Colonic mucosa (tissue), 4 donors: ENCODE measurements around the gene TMEM95. TPM values are rescaled to one million over a fixed set of nuclear protein-coding genes. Genes with fewer than 3 reads are reported as not detected.
A peak's percentile ranks its signal among the peaks of the same experiment; 100 is the strongest.
"Not testable (repeated sequence)": the region's sequence is repeated elsewhere in the genome, so short reads cannot be mapped to it uniquely, and the experiment has no call there.

Source experiments
- DNase-seq: peaks from one replicate; pipeline ENCODE4 v3.0.0-alpha.2; 2020
- H3K27ac ChIP-seq: fragments of 200-600 bp; one replicate; pipeline ENCODE4 v1.8.0; 2021
- H3K27me3 ChIP-seq: fragments of 200-600 bp; one replicate; pipeline ENCODE4 v1.8.0; 2021
- H3K36me3 ChIP-seq: fragments of 200-600 bp; one replicate; pipeline ENCODE4 v1.8.0; 2021
- H3K4me1 ChIP-seq: fragments of 200-600 bp; one replicate; pipeline ENCODE4 v1.8.0; 2021; ENCODE audit warnings: mild to moderate bottlenecking
- H3K4me3 ChIP-seq: fragments of 200-600 bp; one replicate; pipeline ENCODE4 v1.8.0; 2021
- H3K9ac ChIP-seq, 2 donors: one replicate each; pipeline ENCODE4 v1.7.0; 2013; ENCODE audit warnings: control low read depth in 2 of 2, low read depth in 2 of 2, low read length in 2 of 2
- H3K9me3 ChIP-seq: fragments of 200-600 bp; one replicate; pipeline ENCODE4 v1.8.0; 2021
- CTCF ChIP-seq: fragments of 200-600 bp; IDR thresholded peaks from one replicate; pipeline ENCODE4 v1.8.0; 2022; ENCODE audit warnings: antibody characterized with exemption, mild to moderate bottlenecking
- intact Hi-C: fragments of 100-400 bp; cut with DNase I; formaldehyde crosslinking; loops from one replicate; pipeline ENCODE4 v1.14.1; 2022
- total RNA-seq, 2 donors: library from RNA; stranded (reverse); fragmentation: NEBNext Ultra II Directional in 1 of 2; extraction: Animal tissue kit (Norgen Biotek cat#: 25700) in 1 of 2; gene quantifications; one replicate each; pipeline ENCODE4 v1.2.1, GENCODE V29; 2021
- donor health status: healthy.
- donor health status: DM: no; HTN: no; CAD: no.
- donor health status: DM: no; HTN: no; CAD: no.

The TMEM95 gene
- total RNA-seq, 2 donors from 2014 or later: not detected

GRCh38 chr17:7329997-7330637 is 24.8 kb upstream of the TMEM95 start:
- TF ChIP-seq CTCF: no peak
- Histone ChIP-seq H3K27ac (peak overlapping the region; percentile 78), H3K27me3 (no peaks in the 10 kb centered on the region), H3K36me3 (no peaks in the 10 kb centered on the region), H3K4me3 (peak overlapping the region; percentile 94), H3K9ac (peak overlapping the region; percentile 70 to 96), H3K9me3 (no peaks in the 10 kb centered on the region), H3K4me1 (peaks cover 10% of the 10 kb centered on the region)
- peak; percentile 85 for DNase-seq
- intact Hi-C loops: no loop called here

GRCh38 chr17:7330638-7331015 is 24.3 kb upstream of the TMEM95 start:
- no peak for TF ChIP-seq CTCF
- no peaks in the 10 kb centered on the region for H3K9me3 ChIP-seq
- DNase-seq: no peak
- intact Hi-C loops: no loop called here
- H3K27me3 ChIP-seq: no peaks in the 10 kb centered on the region
- peak overlapping the region; percentile 94 for H3K4me3 ChIP-seq
- H3K27ac ChIP-seq: no peak overlapping the region
- peaks cover 10% of the 10 kb centered on the region for H3K4me1 ChIP-seq
- no peaks in the 10 kb centered on the region for H3K36me3 ChIP-seq
- peak overlapping the region; percentile 26 to 70 for H3K9ac ChIP-seq

GRCh38 chr17:7332111-7332510 is 22.8 kb upstream of the TMEM95 start:
- no peak for DNase-seq
- H3K36me3 ChIP-seq: no peaks in the 10 kb centered on the region
- no peaks in the 10 kb centered on the region for H3K27me3 ChIP-seq
- intact Hi-C loops: no loop called here
- H3K9me3 ChIP-seq: no peaks in the 10 kb centered on the region
- peaks cover 10% of the 10 kb centered on the region for H3K4me1 ChIP-seq
- TF ChIP-seq CTCF: no peak
- no peak overlapping the region for H3K9ac ChIP-seq
- no peak overlapping the region for H3K4me3 ChIP-seq
- no peak overlapping the region for H3K27ac ChIP-seq

- H3K9ac ChIP-seq, H3K36me3 ChIP-seq, intact Hi-C loops, H3K27ac ChIP-seq, H3K4me1 ChIP-seq, H3K9me3 ChIP-seq, H3K27me3 ChIP-seq, DNase-seq, H3K4me3 ChIP-seq: not testable (repeated sequence)
Measured at GRCh38 chr17:7332600-7333069, 22.3 kb upstream of the TMEM95 start.

- no peak for DNase-seq
- no peaks in the 10 kb centered on the region for H3K27me3 ChIP-seq
- no peaks in the 10 kb centered on the region for H3K9me3 ChIP-seq
- intact Hi-C loops: no loop called here
- TF ChIP-seq CTCF: no peak
- no peak overlapping the region for H3K9ac ChIP-seq
- H3K4me3 ChIP-seq: no peak overlapping the region
- H3K36me3 ChIP-seq: no peaks in the 10 kb centered on the region
- no peaks in the 10 kb centered on the region for H3K4me1 ChIP-seq
- no peak overlapping the region for H3K27ac ChIP-seq
Measured at GRCh38 chr17:7334938-7335538, 19.9 kb upstream of the TMEM95 start.

GRCh38 chr17:7335765-7336164 is 19.2 kb upstream of the TMEM95 start:
- H3K4me3 ChIP-seq, H3K9ac ChIP-seq, DNase-seq, H3K36me3 ChIP-seq, H3K9me3 ChIP-seq, H3K4me1 ChIP-seq, H3K27ac ChIP-seq, intact Hi-C loops, H3K27me3 ChIP-seq: not testable (repeated sequence)
